ENCODE measurements around the gene SUB1.
"Not testable (repeated sequence)": the region's sequence is repeated elsewhere in the genome, so short reads cannot be mapped to it uniquely, and the experiment has no call there.

Gene SUB1

GRCh38 chr5:32551194-32551593, 34.2 kb upstream of the SUB1 start:
- Histone ChIP-seq H3K4me3 (ENCODE audit: low read length, poor library complexity, severe bottlenecking) (no peak overlapping the region), H3F3A (ENCODE audit: low read depth) (no peaks in the 10 kb centered on the region), H3K79me2 (ENCODE audit: insufficient read depth, low read length) (no peaks in the 10 kb centered on the region), H3K27me3 (ENCODE audit: insufficient read depth, low read length, poor library complexity, severe bottlenecking) (no peaks in the 10 kb centered on the region), H3K36me3 (ENCODE audit: insufficient read depth, low read length) (no peaks in the 10 kb centered on the region), H4K20me1 (ENCODE audit: insufficient read depth, low read length, poor library complexity, severe bottlenecking) (no peaks in the 10 kb centered on the region), H2AFZ (ENCODE audit: low read length) (no peak overlapping the region), H3K9me3 (ENCODE audit: insufficient read depth, low read depth, low read length) (peaks cover 2% of the 10 kb centered on the region; the same call in 1 of the 2 replicates), H3K9me2 (replicated peaks; ENCODE audit: low read depth, low read length) (no peaks in the 10 kb centered on the region), H3K9ac (ENCODE audit: low read depth, low read length, poor library complexity, severe bottlenecking) (no peak overlapping the region), H3K4me2 (ENCODE audit: low read depth, low read length, poor library complexity, severe bottlenecking) (no peak overlapping the region), H3K4me1 (ENCODE audit: insufficient read depth, low read length, poor library complexity, severe bottlenecking) (peaks cover 3% of the 10 kb centered on the region)
- TF ChIP-seq EZH2phosphoT487 (IDR thresholded peaks at IDR 0.05; ENCODE audit: borderline replicate concordance) (no peak), CTCF (conservative IDR thresholded peaks at IDR 0.05; ENCODE audit: low read length) (no peak)

DNA sequence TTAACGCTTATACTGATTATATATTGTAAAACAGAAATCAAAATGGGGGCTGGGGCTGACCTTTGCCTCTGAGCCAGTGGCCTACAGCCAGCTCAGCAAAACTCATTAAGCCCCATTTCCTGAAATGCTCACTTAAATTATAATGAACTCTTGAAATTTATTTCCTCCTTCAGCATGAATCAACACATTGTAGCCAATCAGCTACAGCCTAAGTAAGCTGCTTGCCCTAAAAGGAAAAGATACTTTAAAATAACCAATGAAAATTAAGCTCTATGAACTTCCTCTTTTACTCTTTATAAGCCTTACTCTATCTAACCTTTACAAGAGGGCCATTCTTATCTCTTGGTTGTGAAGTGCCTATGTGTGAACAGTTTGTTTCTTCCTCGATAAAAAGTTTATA, 33.5 kb upstream of the SUB1 start:
- H3K36me3 ChIP-seq (ENCODE audit: insufficient read depth, low read length), result no peaks in the 10 kb centered on the region
- H3F3A ChIP-seq (ENCODE audit: low read depth), result no peaks in the 10 kb centered on the region
- H3K4me1 ChIP-seq (ENCODE audit: insufficient read depth, low read length, poor library complexity, severe bottlenecking), result peaks cover 3% of the 10 kb centered on the region
- H3K79me2 ChIP-seq (ENCODE audit: insufficient read depth, low read length), result no peaks in the 10 kb centered on the region
- H3K9ac ChIP-seq (ENCODE audit: low read depth, low read length, poor library complexity, severe bottlenecking), result no peak overlapping the region
- peaks cover 2% of the 10 kb centered on the region; the same call in 1 of the 2 replicates for H3K9me3 ChIP-seq (ENCODE audit: insufficient read depth, low read depth, low read length)
- no peak overlapping the region for H3K4me2 ChIP-seq (ENCODE audit: low read depth, low read length, poor library complexity, severe bottlenecking)
- TF ChIP-seq CTCF (conservative IDR thresholded peaks at IDR 0.05; ENCODE audit: low read length) (no peak), EZH2phosphoT487 (IDR thresholded peaks at IDR 0.05; ENCODE audit: borderline replicate concordance) (no peak)
- no peaks in the 10 kb centered on the region for H3K27me3 ChIP-seq (ENCODE audit: insufficient read depth, low read length, poor library complexity, severe bottlenecking)
- H4K20me1 ChIP-seq (ENCODE audit: insufficient read depth, low read length, poor library complexity, severe bottlenecking), result no peaks in the 10 kb centered on the region
- H2AFZ ChIP-seq (ENCODE audit: low read length), result no peak overlapping the region
- no peak overlapping the region for H3K4me3 ChIP-seq (ENCODE audit: low read length, poor library complexity, severe bottlenecking)
- H3K9me2 ChIP-seq (replicated peaks; ENCODE audit: low read depth, low read length), result no peaks in the 10 kb centered on the region

- H2AFZ ChIP-seq (ENCODE audit: low read length); H3K79me2 ChIP-seq (ENCODE audit: insufficient read depth, low read length); H3K9me2 ChIP-seq (replicated peaks; ENCODE audit: low read depth, low read length); H3K4me2 ChIP-seq (ENCODE audit: low read depth, low read length, poor library complexity, severe bottlenecking); H3K27me3 ChIP-seq (ENCODE audit: insufficient read depth, low read length, poor library complexity, severe bottlenecking); H3K36me3 ChIP-seq (ENCODE audit: insufficient read depth, low read length); H3K9ac ChIP-seq (ENCODE audit: low read depth, low read length, poor library complexity, severe bottlenecking); H3K4me3 ChIP-seq (ENCODE audit: low read length, poor library complexity, severe bottlenecking); H3K9me3 ChIP-seq (ENCODE audit: insufficient read depth, low read depth, low read length); H3F3A ChIP-seq (ENCODE audit: low read depth); H3K4me1 ChIP-seq (ENCODE audit: insufficient read depth, low read length, poor library complexity, severe bottlenecking); H4K20me1 ChIP-seq (ENCODE audit: insufficient read depth, low read length, poor library complexity, severe bottlenecking): not testable (repeated sequence)
Observed at GRCh38 chr5:32552491-32552890, 32.9 kb upstream of the SUB1 start.

DNA sequence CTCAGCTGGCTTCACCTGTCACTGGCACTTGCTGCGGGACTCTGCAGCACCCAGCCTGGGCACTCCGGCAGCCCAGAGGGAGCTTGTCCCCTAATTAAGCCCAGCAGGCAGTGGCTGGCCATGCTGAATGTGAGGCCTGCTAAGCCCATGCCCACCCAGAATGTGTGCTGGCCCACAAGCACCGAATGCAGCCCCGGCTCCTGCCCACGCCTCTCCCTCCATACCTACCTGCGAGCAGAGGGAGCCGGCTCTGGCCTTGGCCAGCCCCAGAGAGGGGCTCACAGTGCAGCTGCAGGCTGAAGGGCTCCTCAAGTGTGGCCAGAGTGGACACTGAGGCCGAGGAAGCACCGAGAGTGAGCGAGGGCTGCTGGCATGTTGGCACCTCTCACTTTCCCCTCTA, 32.4 kb upstream of the SUB1 start:
- Histone ChIP-seq H3K27me3 (ENCODE audit: insufficient read depth, low read length, poor library complexity, severe bottlenecking) (no peaks in the 10 kb centered on the region), H3K9me2 (replicated peaks; ENCODE audit: low read depth, low read length) (no peaks in the 10 kb centered on the region), H2AFZ (ENCODE audit: low read length) (no peak overlapping the region), H3K9me3 (ENCODE audit: insufficient read depth, low read depth, low read length) (no peaks in the 10 kb centered on the region), H3K4me1 (ENCODE audit: insufficient read depth, low read length, poor library complexity, severe bottlenecking) (peaks cover 3% of the 10 kb centered on the region), H3K36me3 (ENCODE audit: insufficient read depth, low read length) (no peaks in the 10 kb centered on the region), H4K20me1 (ENCODE audit: insufficient read depth, low read length, poor library complexity, severe bottlenecking) (no peaks in the 10 kb centered on the region), H3K4me2 (ENCODE audit: low read depth, low read length, poor library complexity, severe bottlenecking) (no peak overlapping the region), H3F3A (ENCODE audit: low read depth) (no peaks in the 10 kb centered on the region), H3K4me3 (ENCODE audit: low read length, poor library complexity, severe bottlenecking) (no peak overlapping the region), H3K9ac (ENCODE audit: low read depth, low read length, poor library complexity, severe bottlenecking) (no peak overlapping the region), H3K79me2 (ENCODE audit: insufficient read depth, low read length) (no peaks in the 10 kb centered on the region)
- TF ChIP-seq CTCF (conservative IDR thresholded peaks at IDR 0.05; ENCODE audit: low read length) (no peak), EZH2phosphoT487 (IDR thresholded peaks at IDR 0.05; ENCODE audit: borderline replicate concordance) (no peak)

DNA sequence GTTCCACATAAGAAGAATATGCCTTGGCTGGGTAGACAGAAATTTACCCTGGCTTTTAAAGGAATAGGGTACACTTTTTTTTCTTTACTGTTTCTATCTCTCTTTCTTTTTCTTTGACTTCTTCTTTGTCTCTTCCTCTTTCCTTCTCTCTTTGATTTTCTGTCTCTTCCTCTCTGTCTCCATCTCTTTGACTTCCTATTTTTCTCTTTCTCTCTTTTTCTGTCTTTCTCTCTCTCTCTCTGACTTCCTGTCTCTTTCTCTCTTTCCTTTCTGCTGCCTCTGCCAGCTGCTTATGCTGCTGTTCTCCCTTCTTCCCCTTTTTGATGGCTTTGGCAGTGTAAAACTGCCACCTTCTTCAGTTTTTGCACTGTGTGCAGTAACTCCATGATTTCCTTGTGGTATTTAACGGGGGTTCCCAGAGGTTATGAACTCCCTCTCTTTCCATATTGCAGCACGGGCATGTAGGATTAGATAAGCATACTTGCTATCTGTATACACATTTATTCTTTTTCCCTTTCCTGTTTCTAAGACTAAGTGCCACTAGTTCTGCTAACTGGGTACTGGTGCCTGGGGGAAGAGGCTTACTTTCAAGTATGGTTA, 31.1 kb upstream of the SUB1 start:
- not testable (repeated sequence) for H3K79me2 ChIP-seq (ENCODE audit: insufficient read depth, low read length); H3K4me1 ChIP-seq (ENCODE audit: insufficient read depth, low read length, poor library complexity, severe bottlenecking); H3K9ac ChIP-seq (ENCODE audit: low read depth, low read length, poor library complexity, severe bottlenecking)

More for the DNA sequence above, 31.1 kb upstream of the SUB1 start:
- H4K20me1 ChIP-seq (ENCODE audit: insufficient read depth, low read length, poor library complexity, severe bottlenecking); H3K36me3 ChIP-seq (ENCODE audit: insufficient read depth, low read length); H3K9me3 ChIP-seq (ENCODE audit: insufficient read depth, low read depth, low read length); H3K9me2 ChIP-seq (replicated peaks; ENCODE audit: low read depth, low read length); H3K27me3 ChIP-seq (ENCODE audit: insufficient read depth, low read length, poor library complexity, severe bottlenecking); H2AFZ ChIP-seq (ENCODE audit: low read length); H3F3A ChIP-seq (ENCODE audit: low read depth); H3K4me2 ChIP-seq (ENCODE audit: low read depth, low read length, poor library complexity, severe bottlenecking); H3K4me3 ChIP-seq (ENCODE audit: low read length, poor library complexity, severe bottlenecking): not testable (repeated sequence)

Data from Loucy (cell line).